HL-60/S4 treated with phorbol 12-myristate 13-acetate at 8.2 ng/mL for 4 days and 3 days (cell line): ENCODE measurements around the gene GMEB2.
"Not testable (repeated sequence)": the region's sequence is repeated elsewhere in the genome, so short reads cannot be mapped to it uniquely, and the experiment has no call there.

Experiments
- in situ Hi-C: fragments of 300-500 bp; cut with MboI; formaldehyde crosslinking; loops from 2 replicates; pipeline ENCODE4 v1.15.0; 2022; ENCODE audit warnings: low sequenced_read_pairs

GMEB2 gene

GRCh38 chr20:63617092-63617875, 9.6 kb downstream of the GMEB2 start:
- in situ Hi-C loops: no loop called here

- in situ Hi-C loops: not testable (repeated sequence)
Measured at GRCh38 chr20:63613863-63614594, 12.9 kb downstream of the GMEB2 start.

GRCh38 chr20:63612276-63612931, 14.5 kb downstream of the GMEB2 start:
- in situ Hi-C loops: no loop called here

GRCh38 chr20:63611646-63612045, 15.3 kb downstream of the GMEB2 start:
- in situ Hi-C loops: no loop called here

- in situ Hi-C loops: no loop called here
Measured at GRCh38 chr20:63610581-63611435, 16.1 kb downstream of the GMEB2 start.

- in situ Hi-C loops: no loop called here
Measured at GRCh38 chr20:63606686-63607085, 20.2 kb downstream of the GMEB2 start.

- in situ Hi-C loops: no loop called here
Measured at GRCh38 chr20:63602321-63602720, 24.6 kb downstream of the GMEB2 start.

- in situ Hi-C loops: not testable (repeated sequence)
Measured at GRCh38 chr20:63601679-63602078, 25.2 kb downstream of the GMEB2 start.

GRCh38 chr20:63599396-63600050, 27.4 kb downstream of the GMEB2 start:
- in situ Hi-C loops: no loop called here

GRCh38 chr20:63598479-63599395, 28.2 kb downstream of the GMEB2 start:
- in situ Hi-C loops: no loop called here

- in situ Hi-C loops: no loop called here
Measured at GRCh38 chr20:63597651-63598478, 29.0 kb downstream of the GMEB2 start.

GRCh38 chr20:63596423-63596822, 30.5 kb downstream of the GMEB2 start:
- in situ Hi-C loops: no loop called here

- in situ Hi-C loops: no loop called here
Measured at GRCh38 chr20:63595416-63596127, 31.3 kb downstream of the GMEB2 start.

GRCh38 chr20:63594043-63594561, 32.8 kb downstream of the GMEB2 start:
- in situ Hi-C loops: no loop called here

- in situ Hi-C loops: no loop called here
Measured at GRCh38 chr20:63592661-63593060, 34.2 kb downstream of the GMEB2 start.

GRCh38 chr20:63591786-63592355, 35.0 kb downstream of the GMEB2 start:
- in situ Hi-C loops: no loop called here

- in situ Hi-C loops: no loop called here
Measured at GRCh38 chr20:63591147-63591533, 35.8 kb downstream of the GMEB2 start.
